ENCODE data around the gene ST14.
"Not testable (repeated sequence)": the region's sequence is repeated elsewhere in the genome, so short reads cannot be mapped to it uniquely, and the experiment has no call there.

The ST14 gene

DNA sequence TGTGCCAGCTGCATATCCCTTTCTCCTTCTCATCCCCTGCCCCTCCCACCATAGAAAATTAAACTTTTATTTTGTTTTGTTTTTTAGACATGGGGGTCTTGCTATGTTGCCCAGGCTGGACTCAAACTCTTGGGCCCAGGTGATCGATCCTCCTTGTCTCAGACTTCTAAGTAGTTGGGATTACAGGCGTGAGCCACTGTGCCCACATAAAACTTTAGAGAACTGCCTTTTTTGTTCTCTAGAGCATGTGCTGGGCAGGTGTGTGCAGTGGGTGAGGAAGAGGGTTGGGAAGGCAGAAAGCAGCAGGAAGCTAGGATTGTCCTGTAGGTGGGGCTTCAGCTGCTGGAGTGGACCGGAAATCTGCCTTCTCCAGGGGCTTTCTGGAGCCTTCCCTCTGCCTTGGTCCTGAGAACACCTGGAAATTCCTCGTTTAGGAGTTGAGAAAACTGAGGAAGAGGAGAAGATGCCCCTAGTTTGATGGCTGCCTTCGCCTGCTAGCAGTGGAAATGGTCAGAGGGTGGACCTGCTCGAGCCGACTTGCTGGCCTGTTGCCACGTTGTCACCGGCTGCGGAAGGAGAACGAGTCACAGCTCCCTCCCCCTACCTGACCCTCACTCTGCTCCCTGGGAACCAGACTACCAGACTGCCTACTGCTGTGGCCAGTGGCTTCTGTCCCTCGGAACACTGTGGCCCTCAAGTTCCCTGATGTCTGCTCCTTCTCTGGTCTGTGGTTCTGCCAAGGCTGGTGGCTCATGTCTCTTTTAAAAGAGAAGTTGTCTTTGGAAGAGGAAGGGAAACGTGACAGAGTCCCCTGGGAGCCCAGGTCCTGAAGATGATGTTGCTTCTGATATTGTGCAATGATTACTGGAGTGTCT is 4.0 kb downstream of the ST14 start:
- no peak for DNase-seq (ENCODE audit: low read depth in 2 of 2)

DNA sequence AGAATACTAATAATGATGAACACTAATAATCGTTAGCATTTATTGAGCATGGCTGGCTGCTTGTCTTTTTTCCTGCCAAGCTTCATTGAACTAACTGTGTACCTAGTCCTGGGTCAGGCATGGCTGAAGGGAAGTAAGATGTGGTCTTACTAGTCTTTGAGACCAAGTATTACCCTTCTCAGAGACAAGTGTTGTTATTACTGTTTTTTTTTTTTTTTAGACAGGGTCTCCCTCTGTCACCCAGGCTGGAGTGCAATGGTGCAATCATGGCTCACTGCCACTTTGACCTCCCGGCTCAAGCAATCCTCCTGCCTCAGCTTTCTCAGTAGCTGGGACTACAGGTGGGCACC is 4.6 kb downstream of the ST14 start:
- DNase-seq (ENCODE audit: low read depth in 2 of 2) = no peak

DNA sequence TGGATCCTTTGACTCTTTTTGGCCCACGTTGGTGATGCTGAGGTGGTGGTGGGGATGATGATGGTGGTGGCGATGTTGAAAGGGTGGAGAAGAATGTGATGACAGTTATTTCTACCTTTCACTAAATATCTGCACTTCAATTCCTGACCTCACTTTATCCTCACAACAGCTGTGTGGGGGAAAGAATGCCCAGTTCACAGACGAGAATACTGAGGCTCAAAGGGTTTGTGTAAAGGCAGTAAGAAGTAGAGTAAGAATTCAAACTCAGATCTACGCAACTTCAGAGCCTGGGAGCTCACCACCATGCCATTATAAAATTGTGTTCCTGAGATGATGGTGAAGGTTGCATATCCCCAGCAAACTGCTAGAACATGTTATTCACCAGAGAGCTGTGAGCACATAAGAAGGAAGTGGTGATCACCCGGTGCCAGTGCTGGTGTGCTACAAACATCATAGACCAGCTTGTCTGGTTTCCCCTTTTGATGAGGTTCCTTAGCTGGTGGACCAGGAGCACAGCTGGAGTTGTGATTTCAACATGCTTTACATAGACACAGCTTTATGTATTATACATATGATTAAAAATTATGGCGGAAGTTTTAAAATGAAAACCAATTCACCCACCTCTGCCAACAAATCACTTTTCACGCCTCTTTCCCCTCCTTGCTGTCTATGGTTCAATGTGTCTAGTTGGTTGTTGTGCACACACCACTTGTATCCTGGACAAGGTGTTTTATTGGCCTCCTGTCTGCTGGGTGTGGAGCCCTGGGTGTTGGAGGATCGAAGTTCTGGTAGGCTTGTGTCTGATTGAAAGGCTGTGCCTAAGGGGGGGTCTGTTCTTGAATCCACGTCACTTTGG is 6.2 kb downstream of the ST14 start:
- no peak for DNase-seq (ENCODE audit: low read depth in 2 of 2)

DNA sequence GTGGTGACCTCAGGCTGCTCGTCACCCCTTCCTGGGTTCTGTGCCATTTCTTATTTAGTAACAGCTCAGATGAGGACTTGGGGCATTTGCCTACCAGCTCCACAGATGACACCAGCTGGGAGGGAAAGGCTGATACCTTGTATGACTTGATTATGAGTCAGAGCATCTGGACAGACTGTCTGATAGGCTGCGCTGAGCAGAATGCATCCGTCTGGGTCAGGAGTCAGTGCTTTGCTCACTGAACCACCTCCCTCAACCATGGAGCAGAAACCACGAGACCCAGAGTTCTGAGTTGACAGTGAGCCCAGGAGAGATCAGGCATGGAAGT is 6.8 kb downstream of the ST14 start:
- peak; percentile 44 to 51 for DNase-seq (ENCODE audit: low read depth in 2 of 2)

DNA sequence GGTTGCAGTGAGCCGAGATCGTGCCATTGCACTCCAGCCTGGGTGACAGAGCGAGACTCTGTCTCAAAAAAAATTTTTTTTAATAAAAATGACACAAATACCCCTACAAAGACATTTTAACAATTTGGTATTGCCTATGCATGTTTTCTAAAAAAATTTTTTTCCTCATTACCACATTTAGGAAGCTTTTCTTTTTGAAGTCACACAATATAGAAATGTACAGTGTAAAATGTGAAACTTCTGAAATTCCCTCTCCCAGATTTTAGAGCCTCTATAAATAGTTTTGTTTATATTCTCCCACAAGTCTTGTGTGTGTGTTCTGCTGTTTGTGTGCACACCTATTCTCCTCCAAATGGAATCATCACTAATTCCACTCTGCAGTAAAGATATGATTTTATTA is 7.6 kb downstream of the ST14 start:
- no peak for DNase-seq (ENCODE audit: low read depth in 2 of 2)

DNA sequence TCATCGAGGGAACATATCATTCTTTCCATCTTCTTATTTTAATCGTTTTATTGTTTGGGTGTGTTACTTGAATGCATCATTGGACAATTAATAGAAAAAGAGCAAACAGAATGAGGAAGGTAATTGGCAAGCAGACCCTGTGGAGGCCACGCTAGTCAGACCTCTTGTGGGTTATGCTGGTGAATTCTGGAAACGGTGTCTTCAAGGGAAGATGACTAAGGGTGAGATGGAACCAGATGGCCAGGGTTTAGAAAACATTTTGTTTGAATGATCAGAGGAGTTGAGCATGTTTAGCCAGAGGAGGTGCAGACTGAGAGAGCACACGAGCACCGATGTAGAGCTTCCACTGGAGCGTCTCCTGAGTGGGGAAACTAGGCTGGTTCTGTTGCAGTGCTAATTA is 8.5 kb downstream of the ST14 start:
- no peak for DNase-seq (ENCODE audit: low read depth in 2 of 2)

DNA sequence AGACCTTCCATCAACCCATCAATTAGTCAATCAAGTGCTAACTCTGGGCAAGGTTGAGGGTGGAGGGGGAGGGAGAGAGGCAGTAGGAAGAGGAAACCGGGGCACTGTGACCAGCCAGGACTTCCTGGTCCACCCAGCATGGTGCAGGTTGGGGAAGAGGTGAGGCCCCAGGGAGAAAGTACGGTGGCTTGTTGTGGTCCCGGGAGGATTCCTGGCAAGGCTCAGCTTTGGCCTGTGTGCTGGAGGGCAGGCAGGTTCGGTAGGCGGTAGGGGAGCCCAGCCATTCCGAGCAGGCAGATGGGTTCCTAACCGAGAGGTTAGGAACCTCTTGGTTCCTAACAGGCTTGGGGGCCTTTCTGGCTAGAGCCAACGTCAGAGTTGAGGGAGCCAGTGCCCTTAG is 10.8 kb downstream of the ST14 start:
- DNase-seq (ENCODE audit: low read depth in 2 of 2) = no peak

DNA sequence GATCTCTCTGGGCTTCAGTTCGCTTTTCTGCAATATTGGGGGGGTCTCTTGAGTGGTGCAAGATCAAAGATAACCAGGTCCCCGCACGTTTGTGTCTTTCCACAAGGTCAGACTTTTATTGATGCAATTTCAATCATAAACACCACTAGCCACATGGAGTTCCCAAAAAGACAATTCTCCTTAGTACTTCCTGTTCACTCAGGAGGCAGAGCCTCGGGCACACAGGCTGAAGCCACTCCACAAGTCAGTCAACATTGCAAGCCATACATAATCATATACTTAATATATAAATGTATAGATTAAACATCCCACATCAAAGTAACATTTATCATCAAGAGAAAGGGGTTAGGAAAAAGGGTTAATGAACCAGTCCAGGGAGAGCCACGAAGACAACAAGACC is 12.0 kb downstream of the ST14 start:
- no peak for DNase-seq (ENCODE audit: low read depth in 2 of 2)

DNA sequence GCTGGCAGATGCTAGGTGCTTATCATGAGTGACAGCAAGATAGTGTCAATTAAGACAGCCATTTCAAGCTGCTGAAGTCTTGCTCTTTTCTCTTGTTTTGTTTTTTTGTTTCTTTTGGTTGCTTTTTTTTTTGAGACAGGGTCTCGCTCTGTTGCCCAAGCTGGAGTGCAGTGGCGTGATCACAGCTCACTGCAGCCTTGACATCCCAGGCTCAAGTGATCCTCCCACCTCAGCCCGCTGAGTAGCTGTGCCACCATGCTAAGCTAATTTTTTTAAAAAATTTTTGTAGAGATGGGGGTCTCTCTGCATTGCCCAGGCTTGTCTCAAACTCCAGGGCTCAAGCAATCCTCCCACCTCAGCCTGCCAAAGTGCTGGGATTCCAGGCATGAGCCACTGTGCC is 12.4 kb downstream of the ST14 start:
- not testable (repeated sequence) for DNase-seq (ENCODE audit: low read depth in 2 of 2)

DNA sequence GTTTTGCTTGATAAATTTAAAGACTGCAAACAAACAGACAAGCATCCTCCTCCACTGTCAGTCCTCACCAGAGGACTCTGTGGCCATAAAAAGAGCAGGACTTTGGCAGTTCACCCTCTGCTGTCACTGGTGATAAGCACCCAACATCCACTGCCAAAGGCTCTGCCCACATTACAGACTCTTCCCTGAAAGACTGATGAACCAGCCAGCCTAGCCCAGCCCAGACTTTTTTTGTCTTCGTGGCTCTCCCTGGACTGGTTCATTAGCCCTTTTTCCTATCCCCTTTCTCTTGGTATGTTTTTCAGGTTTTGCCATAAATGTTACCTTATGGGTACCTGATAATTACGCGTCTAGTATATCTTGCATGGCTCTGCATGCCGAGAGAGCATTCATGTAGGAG is 15.1 kb downstream of the ST14 start:
- DNase-seq (ENCODE audit: low read depth in 2 of 2) = no peak

DNA sequence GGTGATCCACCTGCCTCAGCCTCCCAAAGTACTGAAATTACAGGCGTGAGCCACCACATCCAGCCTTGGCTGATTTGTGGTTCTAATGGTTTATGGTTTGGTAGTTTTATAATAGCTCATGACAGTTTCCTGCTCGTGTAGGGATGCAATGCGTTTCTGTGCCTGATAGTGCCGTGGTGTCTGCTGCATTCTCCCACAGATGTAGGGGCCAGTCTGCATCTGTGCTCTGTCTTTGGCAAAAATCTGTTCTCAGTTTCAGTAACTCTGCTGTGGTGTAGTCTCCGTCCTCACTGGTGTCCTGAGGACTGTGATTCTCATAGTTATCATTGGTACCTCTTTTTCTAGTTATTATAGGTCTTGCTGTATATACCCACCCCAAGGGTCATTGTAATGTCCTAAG is 16.3 kb downstream of the ST14 start:
- no peak for DNase-seq (ENCODE audit: low read depth in 2 of 2)

DNA sequence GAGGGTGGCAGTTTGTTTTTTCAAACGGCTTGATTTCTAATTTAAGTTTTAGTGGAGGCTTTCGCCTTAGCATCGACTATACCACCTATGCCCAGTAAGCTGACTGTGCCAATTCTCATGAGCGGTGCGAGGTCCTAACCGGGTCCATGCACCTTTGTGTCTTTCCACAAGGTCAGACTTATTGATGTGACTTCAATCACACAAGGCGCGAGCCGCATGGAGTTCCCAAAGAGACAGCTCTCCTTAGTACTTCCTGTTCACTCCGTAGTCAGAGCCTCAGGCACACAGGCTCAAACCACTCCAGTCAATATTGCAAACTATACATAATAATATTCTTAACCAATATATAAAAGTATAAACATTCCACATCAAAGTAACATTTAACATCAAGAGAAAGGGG is 18.2 kb downstream of the ST14 start:
- no peak for DNase-seq (ENCODE audit: low read depth in 2 of 2)

DNA sequence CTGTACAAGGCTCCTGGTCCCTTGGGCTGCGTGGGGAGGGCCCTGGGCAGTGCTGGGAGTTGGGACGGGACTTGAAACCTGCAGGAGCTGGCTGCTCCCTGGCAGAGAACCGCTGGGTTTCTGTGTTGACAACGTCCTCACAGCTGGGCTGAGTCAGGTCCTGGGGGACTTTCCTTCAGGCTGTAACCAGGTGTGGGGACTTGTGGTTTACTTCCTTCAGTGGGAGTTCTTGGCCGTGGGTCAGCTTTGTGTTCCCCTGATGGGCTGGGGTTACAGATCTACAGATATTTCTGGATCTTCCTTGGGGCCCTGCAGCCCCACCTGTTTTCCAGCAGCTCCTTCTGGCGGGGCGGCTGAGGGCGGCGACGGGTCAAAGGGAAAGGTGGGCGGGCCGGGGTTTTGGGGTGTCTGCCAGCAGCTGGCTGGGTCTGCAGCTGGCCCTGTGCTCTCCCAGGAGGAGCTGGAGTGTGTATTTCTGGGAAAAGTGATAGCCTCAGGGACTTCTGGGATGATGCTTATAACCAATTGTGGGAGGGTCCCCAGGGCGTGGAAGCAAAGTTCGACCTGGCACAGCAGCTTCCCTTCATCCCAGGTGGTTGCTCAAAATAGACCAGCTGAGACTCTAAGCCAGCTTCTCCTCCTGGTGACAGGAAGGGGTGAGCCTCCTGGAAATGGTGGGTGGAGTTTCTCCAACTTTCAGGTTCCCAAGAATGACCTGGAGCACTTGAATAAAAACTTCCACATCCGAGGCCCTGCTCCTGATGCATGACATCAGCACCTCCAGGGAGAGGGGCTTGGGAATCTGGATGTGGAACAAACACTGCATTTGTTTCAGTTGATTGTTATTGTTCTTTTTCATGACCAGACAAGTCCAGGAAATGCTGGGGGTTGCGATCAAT is 19.1 kb downstream of the ST14 start:
- DNase-seq (ENCODE audit: low read depth in 2 of 2) = no peak

DNA sequence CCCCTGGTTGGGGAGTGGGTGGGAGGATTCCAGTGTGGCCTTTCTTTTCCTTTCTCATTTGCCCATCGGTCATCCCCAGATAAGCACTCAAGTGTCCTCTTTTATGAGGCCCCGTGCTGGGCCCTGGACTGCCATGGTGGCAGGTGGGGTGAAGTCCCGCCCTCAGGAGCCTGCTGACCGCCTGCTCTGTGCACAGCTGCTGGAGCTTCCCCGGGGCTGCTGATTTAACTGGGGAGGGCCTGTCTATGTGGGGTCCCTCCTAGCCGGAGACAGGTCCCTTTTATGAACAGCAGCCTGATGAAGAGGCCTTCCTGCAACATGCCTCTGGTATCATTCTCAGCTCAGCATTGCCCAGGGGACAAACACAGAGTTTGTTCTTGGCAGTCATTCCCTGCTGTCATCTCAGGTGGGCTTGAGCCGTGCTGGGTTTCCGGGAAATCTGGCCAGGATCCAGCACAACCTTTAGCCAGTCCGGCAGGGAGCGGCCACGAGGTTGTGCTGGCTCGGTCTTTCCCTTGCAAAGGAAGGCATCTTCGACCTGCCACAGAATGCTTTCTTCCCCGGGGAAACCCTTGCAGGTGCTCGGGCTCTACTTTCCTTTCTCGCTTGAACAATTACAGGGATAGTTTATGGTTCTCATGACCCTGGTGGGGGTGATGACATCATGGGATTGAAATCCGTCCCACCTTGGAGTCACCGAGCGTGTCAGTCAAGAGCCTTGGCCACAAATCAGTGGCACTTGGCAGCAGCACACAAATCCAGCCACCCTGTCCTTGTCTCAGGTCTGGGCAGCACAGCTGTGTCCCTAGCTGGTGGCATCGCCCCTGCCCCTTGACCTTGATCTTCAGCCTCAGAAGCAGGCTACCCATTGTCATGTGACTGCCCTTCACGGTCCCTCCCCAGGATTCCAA is 20.1 kb downstream of the ST14 start:
- DNase-seq (ENCODE audit: low read depth in 2 of 2) = no peak

DNA sequence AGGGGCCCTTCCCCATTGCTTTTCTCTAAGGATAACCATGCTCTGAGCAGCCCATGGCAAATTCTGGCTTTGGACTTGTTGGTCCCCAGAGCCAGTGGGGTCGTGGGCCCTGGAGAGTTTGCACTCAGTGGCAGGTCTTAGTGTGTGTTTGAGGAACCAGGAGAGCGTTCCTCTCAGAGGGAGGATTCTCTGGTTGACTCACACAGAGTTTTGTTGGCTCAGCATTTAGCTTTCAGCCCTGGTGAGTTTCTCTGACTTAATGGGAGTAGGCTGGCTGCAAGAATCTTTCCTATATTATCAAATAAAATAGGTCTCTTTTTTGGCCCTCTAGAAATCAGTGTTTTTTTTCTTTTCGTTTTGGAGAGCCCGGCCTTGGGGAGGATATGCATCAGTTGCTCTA is 20.9 kb downstream of the ST14 start:
- no peak for DNase-seq (ENCODE audit: low read depth in 2 of 2)

DNA sequence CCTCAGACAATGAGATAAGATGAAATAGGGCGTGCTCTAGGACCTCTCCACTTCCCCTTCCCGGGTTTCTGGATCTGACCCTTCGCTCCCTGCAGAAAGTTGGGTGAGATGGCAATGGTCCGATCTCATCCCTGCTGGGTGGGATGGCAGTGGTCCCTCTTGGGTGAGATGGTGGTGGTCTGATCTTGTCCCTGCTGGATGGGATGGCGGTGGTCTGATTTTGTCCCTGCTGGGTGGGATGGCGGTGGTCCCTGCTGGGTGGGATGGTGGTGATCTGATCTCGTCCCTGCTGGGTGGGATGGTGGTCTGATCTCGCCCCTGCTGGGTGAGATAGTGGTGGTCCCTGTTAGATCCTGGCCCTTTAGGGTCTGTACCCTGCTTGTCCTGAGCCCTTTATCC is 21.3 kb downstream of the ST14 start:
- no peak for DNase-seq (ENCODE audit: low read depth in 2 of 2)

DNA sequence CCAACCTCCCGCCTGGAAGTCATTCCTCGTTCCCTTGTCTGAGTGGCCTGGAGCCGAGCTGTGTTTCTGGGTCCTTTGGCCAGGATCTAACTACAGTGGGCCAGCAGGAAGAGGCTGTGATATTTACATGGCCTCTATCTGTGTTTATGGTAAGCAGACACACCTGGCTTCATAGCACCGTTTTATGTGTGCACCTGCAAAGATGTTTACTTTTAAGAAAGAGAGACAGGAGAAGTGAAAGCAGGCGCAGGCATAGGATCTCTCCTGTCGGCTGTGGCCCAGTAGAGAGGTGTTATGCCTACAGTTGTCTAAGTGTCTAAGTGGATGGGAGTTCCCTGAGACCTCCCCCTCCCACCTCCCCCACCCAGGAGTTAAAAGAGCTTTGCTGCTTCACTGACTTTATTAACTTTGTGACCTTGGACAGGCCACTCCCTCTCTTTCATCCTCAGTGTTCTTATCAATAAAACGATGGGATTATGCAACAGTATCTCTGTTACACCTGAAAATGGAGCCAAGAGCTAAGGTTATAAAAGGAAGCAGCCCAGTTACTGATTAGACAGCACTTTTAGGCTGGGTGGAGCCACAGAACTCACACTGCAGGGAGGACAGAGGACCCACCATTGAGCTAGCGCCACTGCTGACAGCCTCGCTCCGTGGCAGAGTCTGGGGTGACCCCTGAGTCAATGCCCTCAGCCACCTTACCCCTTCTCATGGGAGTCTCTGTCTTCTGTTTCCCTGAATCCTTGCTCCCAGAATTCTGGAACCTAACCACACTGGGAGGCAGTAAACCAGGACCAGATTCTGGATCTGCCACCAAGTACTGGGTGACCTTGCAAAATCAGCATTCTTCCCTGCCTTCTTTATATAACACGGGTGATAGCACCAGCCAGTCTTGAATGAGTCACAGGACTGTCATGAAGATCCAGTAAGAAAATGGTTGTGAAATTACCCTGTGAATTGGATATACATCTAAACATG is 22.0 kb downstream of the ST14 start:
- DNase-seq (ENCODE audit: low read depth in 2 of 2) = peak; percentile 15 to 24

DNA sequence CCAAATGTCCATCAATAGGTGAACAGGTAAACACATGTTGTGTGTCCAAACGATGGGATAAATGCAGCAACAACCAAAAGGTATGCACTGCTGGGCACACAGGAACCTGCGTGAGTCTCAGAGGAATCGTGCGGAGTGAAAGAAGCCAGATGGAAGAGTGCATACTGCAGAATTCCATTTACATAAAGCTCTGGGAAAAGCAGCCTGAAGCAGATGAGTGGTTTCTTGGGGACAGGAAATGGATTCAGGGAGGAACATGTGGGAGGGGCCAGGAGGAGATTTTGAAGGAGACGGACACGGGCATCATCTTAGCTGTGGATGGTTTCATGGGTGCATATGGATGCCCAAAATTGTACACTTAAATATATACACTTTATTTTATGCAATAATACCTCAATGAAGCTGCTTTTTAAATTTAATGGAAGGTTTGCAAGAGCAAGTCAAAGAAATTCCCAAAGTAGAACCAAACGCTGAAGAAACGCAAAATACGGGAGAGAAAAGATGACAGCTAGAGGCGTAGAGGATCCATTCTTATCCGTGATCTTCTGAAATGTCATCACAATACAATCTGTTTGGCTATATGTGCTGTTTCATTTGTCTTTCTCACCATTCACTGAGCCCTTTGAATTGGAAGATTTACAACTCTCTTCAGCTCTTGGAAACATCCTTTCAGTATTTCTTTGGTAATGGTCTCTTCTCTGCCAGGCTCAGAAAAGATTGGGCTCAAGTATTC is 24.5 kb downstream of the ST14 start:
- no peak for DNase-seq (ENCODE audit: low read depth in 2 of 2)

DNA sequence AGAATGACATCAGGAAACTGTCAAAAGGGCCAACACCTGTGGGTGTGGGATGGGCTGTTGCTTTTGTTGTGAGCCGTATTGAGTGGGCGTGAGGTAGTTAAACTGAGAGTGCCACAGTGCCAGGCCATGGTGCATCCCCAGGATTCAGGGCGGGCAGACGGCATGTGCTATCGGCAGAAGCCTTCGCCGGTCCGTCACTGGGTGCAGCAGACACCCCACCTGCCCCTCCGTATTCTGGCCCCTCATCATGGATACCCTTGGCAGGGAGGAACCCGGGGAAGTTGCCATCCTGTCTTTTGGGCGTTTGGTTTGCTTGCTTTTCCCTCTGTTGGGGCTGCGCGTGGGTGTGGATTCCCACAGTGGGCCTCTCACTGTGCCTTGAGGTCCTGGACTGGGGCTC is 27.5 kb downstream of the ST14 start:
- no peak for DNase-seq (ENCODE audit: low read depth in 2 of 2)

All from fibroblast of skin of left biceps (primary cell).